GM10266 (cell line): Measurements from ENCODE around the gene FGD6.
"Not testable (repeated sequence)": the region's sequence is repeated elsewhere in the genome, so short reads cannot be mapped to it uniquely, and the experiment has no call there.

Experiments
- DNase-seq: peaks from one replicate; pipeline ENCODE4 v3.0.0; 2012; ENCODE audit errors: extremely low spot score
- CTCF ChIP-seq: IDR thresholded peaks from 2 replicates; pipeline ENCODE4 v1.5.1; 2012; ENCODE audit warnings: mild to moderate bottlenecking, low read depth; ENCODE audit not compliant: control insufficient read depth, insufficient read depth; ENCODE audit errors: missing control alignments

FGD6 gene

DNA sequence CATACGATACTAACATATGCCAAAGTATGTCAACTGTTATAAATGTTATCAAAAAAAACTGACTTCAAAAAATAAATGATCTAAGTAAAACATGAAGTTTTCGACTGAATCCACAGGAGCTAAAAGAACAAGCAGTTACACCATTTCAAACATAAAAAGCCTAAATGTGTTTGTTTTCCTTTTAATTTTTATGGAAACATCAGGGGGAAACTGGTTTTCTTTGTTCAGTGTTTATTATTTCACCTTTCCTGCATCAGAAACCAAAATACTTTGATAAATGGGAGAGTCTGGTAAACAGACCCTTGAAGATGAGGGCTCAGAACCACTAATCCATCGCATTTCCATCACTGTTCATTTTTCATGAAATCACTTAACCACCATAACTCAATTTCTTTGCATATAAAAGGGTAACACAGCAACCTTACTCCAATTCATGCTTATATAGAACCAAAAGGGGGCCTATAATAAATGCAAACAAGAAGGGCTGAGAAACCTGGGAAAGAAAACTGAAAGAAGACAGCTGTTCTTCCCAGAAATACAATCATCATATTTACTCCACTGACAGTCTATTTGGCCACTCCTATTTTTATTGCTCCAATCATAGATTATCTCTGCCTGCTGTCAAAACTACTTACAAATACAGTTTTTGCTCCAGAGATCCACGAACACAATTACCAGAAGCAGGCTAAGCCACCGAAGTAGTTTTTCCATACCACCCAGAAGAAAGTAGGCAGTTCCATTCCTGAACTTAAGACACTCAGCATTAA, 17.0 kb downstream of the FGD6 start:
- DNase-seq, result no peak

DNA sequence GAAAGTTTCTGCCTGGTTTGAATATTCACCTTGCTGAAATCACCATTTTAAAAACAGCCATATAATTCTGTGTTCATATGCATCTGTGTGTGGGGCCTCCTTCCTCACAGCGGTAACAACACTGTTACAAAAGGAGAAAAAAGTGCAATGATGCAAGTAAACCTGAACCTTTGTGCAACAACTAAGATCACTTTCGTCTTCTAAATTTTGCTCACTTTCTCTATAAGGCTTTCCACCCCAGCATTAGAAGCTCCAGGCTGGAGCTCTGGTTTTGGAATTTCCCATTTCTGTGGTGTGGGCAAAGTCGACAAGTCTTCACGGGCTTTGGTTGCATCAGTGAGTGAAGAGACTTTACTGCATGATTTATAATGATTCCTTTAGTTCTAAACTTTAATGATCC, 18.4 kb downstream of the FGD6 start:
- peak; percentile 21 for DNase-seq
- no peak for TF ChIP-seq CTCF

More for the DNA sequence above, 17.0 kb downstream of the FGD6 start:
- TF ChIP-seq CTCF, result no peak

GRCh38 chr12:95197636-95198035, 19.6 kb downstream of the FGD6 start:
- no peak for TF ChIP-seq CTCF
- DNase-seq, result no peak

GRCh38 chr12:95196875-95197569, 20.2 kb downstream of the FGD6 start:
- DNase-seq, result not testable (repeated sequence)

DNA sequence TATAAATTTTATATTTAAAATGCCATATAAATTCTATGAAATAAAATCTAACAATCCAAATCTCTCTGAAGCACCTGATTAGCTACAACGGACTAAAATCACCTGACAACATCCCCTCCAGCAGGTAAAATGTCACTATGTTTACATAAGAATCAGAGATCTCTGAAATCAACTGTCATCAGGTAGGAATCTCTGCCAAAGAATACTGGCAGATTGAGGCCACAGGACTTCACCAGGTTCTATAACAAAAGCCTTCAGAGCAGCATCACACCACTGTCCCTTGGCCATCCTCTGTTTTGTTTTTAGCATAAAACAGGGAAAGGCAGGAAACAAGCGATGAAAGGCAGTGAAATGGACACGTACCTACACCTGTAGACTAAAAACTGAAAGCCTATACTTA, 22.1 kb downstream of the FGD6 start:
- no peak for DNase-seq
- TF ChIP-seq CTCF, result no peak

- no peak for DNase-seq
- no peak for TF ChIP-seq CTCF
Measured at GRCh38 chr12:95193139-95193538, 24.1 kb downstream of the FGD6 start.

GRCh38 chr12:95192271-95192670, 25.0 kb downstream of the FGD6 start:
- DNase-seq, result no peak
- no peak for TF ChIP-seq CTCF
